ENCODE measurements around the gene JARID2. TPM values are rescaled to one million over a fixed set of nuclear protein-coding genes. Genes with fewer than 3 reads are reported as not detected.

The JARID2 gene
- total and polyA plus RNA-seq, 9 of the 15 experiments (the other 6 are each of a cell fraction or from before 2014, with no cell fraction given) = 5.0 to 29.0 (median 15.6) TPM

DNA sequence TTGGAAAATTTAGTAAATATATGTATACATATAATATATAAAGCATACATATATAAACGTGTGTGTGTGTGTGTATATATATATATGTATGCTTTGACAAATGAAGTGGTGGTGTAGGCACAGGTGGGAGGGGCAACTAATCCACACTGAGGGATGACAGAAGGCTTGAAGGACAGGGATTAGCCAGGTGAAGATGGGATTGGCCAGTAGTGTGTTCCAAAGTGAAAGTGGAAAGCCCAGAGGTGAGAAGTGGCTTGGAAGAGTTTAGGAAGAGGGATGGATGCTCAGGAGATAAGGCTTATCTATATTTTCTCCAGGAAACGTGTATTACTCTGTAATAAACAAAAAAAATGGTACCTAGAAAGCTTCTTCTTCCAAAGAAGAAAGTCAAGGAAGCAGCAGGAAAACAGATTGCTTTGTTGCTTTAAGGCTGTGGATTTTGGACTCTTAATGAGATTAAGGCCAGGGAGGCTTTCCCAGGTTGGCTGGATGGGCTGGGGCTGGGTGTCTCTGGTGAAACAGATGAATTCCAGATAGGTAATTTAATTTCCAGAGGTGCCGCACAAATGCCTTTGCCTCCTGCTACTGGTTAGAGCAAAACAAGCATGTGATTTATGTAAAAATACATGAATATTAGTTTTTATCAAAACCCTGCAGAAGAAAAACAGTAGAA is 63.9 kb downstream of the JARID2 start:
- Histone ChIP-seq H3K27ac (ENCODE audit: extremely low read depth, low read depth, low read length) (no peak overlapping the region), H3K4me1 (replicated peaks in 1 of 2; ENCODE audit: control insufficient read depth in 2 of 2, insufficient read depth in 2 of 2, low read length in 2 of 2) (peaks cover 21 to 44% of the 10 kb centered on the region in 2 experiments)
- no peak for FAIRE-seq

More for the DNA sequence above, 63.9 kb downstream of the JARID2 start:
- no peaks in the 10 kb centered on the region for H3K9me3 ChIP-seq (replicated peaks; ENCODE audit: control insufficient read depth, insufficient read depth, low read depth, low read length)
- ATAC-seq = no peak
- H3K9me1 ChIP-seq (ENCODE audit: control insufficient read depth, insufficient read depth, low read length) = peaks cover 3% of the 10 kb centered on the region
- WGBS (ENCODE audit: insufficient coverage, low coverage, missing lambda C conversion rate) = 41% methylated on average over 3 of the region's 3 CpGs
- BruUV-seq (replicated peaks) = no TSS peak
- in situ Hi-C loops (cut with MboI) = no loop called here
- ChIA-PET CTCF (ENCODE audit: low intra/inter-chr PET ratio) (no interaction called here), POLR2A (no interaction called here)
- intact Hi-C loops (cut with micrococcal nuclease) = no loop called here
- H3K36me3 ChIP-seq (ENCODE audit: control insufficient read depth, insufficient read depth, low read length) = no peaks in the 10 kb centered on the region; the same call in 2 of the 3 replicates
- H3K9ac ChIP-seq (ENCODE audit: insufficient read depth in 1 of 2, low read depth in 2 of 2, low read length in 2 of 2) = no peak overlapping the region
- no peak for DNase-seq (ENCODE audit: extremely low read depth in 1 of 4, low spot score in 3 of 4)
- no peaks in the 10 kb centered on the region for H3K27me3 ChIP-seq (ENCODE audit: control insufficient read depth in 2 of 2, insufficient read depth in 2 of 2, low read length in 2 of 2)
- H2AFZ ChIP-seq (ENCODE audit: low read depth, low read length) = no peak overlapping the region
- H4K20me1 ChIP-seq (replicated peaks; ENCODE audit: control insufficient read depth, insufficient read depth, low read length) = peaks cover 25% of the 10 kb centered on the region
- no peak for TF ChIP-seq RUNX1 (IDR thresholded peaks at IDR 0.05; ENCODE audit: low read depth)
- TF ChIP-seq SMC3 (conservative IDR thresholded peaks at IDR 0.05; ENCODE audit: insufficient read depth, low read depth, low read length) = no peak
- no peak for TF ChIP-seq ZNF347 (CRISPR knock-in tag; IDR thresholded peaks at IDR 0.05; ENCODE audit: low read depth)
- TF ChIP-seq ZFPM2 (CRISPR knock-in tag; IDR thresholded peaks at IDR 0.05) = no peak
- no peak for TF ChIP-seq TOE1 (IDR thresholded peaks at IDR 0.05; ENCODE audit: borderline replicate concordance)
- no peak for TF ChIP-seq TOE1 (CRISPR knock-in tag; IDR thresholded peaks at IDR 0.05; ENCODE audit: borderline replicate concordance, low read depth)
- no peak for TF ChIP-seq ILF3 (IDR thresholded peaks at IDR 0.05; ENCODE audit: borderline replicate concordance)
- TF ChIP-seq, protein P1, sequence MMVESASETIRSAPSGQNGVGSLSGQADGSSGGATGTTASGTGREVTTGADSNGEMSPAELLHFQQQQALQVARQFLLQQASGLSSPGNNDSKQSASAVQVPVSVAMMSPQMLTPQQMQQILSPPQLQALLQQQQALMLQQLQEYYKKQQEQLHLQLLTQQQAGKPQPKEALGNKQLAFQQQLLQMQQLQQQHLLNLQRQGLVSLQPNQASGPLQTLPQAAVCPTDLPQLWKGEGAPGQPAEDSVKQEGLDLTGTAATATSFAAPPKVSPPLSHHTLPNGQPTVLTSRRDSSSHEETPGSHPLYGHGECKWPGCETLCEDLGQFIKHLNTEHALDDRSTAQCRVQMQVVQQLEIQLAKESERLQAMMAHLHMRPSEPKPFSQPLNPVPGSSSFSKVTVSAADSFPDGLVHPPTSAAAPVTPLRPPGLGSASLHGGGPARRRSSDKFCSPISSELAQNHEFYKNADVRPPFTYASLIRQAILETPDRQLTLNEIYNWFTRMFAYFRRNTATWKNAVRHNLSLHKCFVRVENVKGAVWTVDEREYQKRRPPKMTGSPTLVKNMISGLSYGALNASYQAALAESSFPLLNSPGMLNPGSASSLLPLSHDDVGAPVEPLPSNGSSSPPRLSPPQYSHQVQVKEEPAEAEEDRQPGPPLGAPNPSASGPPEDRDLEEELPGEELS (CRISPR knock-in tag; IDR thresholded peaks at IDR 0.05; ENCODE audit: borderline replicate concordance) = no peak
- TF ChIP-seq HEY1 (CRISPR knock-in tag; IDR thresholded peaks at IDR 0.05; ENCODE audit: borderline replicate concordance) = no peak
- no peak for TF ChIP-seq CEBPB (tag; IDR thresholded peaks at IDR 0.05)
- no peak for TF ChIP-seq TAF1 (IDR thresholded peaks at IDR 0.05; ENCODE audit: control insufficient read depth, extremely low read depth, insufficient read depth, low read length, severe bottlenecking)
- TF ChIP-seq RHOXF2B (CRISPR knock-in tag; conservative IDR thresholded peaks at IDR 0.05) = no peak
- H3K4me3 ChIP-seq = no peak overlapping the region
- H3K79me2 ChIP-seq (ENCODE audit: control insufficient read depth, insufficient read depth, low read length) = peaks cover 95% of the 10 kb centered on the region
- no peak overlapping the region for H3K4me2 ChIP-seq (ENCODE audit: insufficient read depth, low read length)

Data from K562 (cell line).